VCaP (cell line): ENCODE results near the gene CCR7.
"Not testable (repeated sequence)": the region's sequence is repeated elsewhere in the genome, so short reads cannot be mapped to it uniquely, and the experiment has no call there.

Source experiments
- H3K27ac ChIP-seq: fragments of 450-650 bp; 2 replicates; pipeline ENCODE4 v1.5.1; 2017
- CTCF ChIP-seq: fragments of 450-650 bp; conservative IDR thresholded peaks from 2 replicates; pipeline ENCODE4 v1.5.1; 2017; ENCODE audit warnings: mild to moderate bottlenecking, moderate library complexity

The CCR7 gene

GRCh38 chr17:40590742-40591141, 25.5 kb upstream of the CCR7 start:
- no peak for TF ChIP-seq CTCF
- H3K27ac ChIP-seq: no peak overlapping the region

- no peak overlapping the region for H3K27ac ChIP-seq
- TF ChIP-seq CTCF: no peak
Observed at GRCh38 chr17:40588552-40588951, 23.3 kb upstream of the CCR7 start.

GRCh38 chr17:40586264-40586663, 21.0 kb upstream of the CCR7 start:
- not testable (repeated sequence) for H3K27ac ChIP-seq

GRCh38 chr17:40584950-40585349, 19.7 kb upstream of the CCR7 start:
- not testable (repeated sequence) for H3K27ac ChIP-seq

GRCh38 chr17:40582328-40582901, 17.1 kb upstream of the CCR7 start:
- TF ChIP-seq CTCF: no peak
- H3K27ac ChIP-seq: no peak overlapping the region

GRCh38 chr17:40580140-40580539, 14.9 kb upstream of the CCR7 start:
- H3K27ac ChIP-seq: no peak overlapping the region
- TF ChIP-seq CTCF: no peak

- no peak overlapping the region for H3K27ac ChIP-seq
- TF ChIP-seq CTCF: no peak
Observed at GRCh38 chr17:40579471-40579870, 14.2 kb upstream of the CCR7 start.

GRCh38 chr17:40577611-40578065, 12.4 kb upstream of the CCR7 start:
- no peak overlapping the region for H3K27ac ChIP-seq
- TF ChIP-seq CTCF: no peak
